ENCODE measurements around the gene RNASE11. TPM values are rescaled to one million over a fixed set of nuclear protein-coding genes. Genes with fewer than 3 reads are reported as not detected.

RNASE11 gene
- total RNA-seq, 4 donors from 2014 or later = not detected

DNA sequence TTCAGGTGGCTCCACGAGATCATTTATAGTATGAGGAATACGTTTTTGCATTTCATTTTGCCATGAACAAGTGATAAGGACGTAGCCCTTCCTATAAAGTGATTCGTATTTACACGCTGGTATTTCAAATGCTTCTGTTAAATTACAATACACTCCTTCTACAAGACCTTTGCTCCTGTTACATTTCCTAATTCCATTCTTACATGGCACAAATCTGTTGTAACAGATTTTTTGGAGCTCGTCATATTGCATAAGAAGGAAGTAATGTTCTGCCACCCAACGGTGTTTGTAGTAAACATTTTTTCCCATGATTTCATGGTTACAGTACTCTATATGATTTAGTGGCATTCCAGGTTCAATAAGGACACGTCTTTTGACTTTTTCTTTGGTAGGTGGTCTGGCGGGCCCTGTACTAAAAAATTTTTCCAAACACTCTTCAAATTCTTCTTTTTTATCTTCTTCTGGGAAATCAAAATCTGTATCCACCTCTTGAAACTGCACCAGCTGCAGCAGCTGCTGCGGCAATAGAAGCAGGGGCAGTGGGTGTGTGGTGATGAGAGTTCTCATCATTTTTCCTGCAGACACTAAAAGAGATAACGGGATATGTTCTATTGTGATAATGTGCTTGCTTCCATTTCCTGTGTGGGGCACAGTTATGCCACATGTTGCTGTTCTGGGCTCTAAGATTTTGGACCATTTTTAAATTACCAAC is 31.1 kb downstream of the RNASE11 start:
- no peaks in the 10 kb centered on the region for H3K27me3 ChIP-seq
- H3K27ac ChIP-seq = no peak overlapping the region
- H3K4me3 ChIP-seq = no peak overlapping the region
- H3K36me3 ChIP-seq = no peaks in the 10 kb centered on the region
- TF ChIP-seq POLR2A (IDR thresholded peaks at IDR 0.05) (no peak), EP300 (IDR thresholded peaks at IDR 0.05) (no peak)
- TF ChIP-seq, protein P1, sequence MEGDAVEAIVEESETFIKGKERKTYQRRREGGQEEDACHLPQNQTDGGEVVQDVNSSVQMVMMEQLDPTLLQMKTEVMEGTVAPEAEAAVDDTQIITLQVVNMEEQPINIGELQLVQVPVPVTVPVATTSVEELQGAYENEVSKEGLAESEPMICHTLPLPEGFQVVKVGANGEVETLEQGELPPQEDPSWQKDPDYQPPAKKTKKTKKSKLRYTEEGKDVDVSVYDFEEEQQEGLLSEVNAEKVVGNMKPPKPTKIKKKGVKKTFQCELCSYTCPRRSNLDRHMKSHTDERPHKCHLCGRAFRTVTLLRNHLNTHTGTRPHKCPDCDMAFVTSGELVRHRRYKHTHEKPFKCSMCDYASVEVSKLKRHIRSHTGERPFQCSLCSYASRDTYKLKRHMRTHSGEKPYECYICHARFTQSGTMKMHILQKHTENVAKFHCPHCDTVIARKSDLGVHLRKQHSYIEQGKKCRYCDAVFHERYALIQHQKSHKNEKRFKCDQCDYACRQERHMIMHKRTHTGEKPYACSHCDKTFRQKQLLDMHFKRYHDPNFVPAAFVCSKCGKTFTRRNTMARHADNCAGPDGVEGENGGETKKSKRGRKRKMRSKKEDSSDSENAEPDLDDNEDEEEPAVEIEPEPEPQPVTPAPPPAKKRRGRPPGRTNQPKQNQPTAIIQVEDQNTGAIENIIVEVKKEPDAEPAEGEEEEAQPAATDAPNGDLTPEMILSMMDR (IDR thresholded peaks at IDR 0.05) = no peak
- no peak for DNase-seq (ENCODE audit: low spot score in 2 of 2)
- WGBS, 2 donors = 74 to 75% methylated on average over 11 of the region's 11 CpGs
- no peaks in the 10 kb centered on the region for H3K4me1 ChIP-seq
- H3K9me3 ChIP-seq = no peaks in the 10 kb centered on the region

DNA sequence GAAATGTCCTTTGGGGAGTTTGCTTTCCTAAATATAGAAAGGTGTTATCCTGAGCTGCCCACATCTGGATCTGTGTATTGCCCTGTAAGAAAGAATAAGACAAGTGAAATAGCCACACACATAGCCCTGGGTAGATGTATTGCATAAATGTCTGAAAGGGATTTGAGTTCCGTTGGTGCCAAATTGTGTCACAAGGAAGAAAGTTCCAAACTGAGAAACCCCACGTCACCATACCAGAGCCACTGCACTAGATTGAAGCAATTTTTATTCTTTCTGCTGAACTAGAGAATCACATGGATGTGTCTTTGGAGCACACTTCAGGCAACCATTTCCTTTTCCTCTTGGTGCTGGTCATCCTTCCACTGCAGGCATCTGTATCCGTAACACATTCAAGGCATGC is 32.0 kb downstream of the RNASE11 start:
- H3K4me3 ChIP-seq = no peak overlapping the region
- H3K4me1 ChIP-seq = no peaks in the 10 kb centered on the region
- WGBS, 2 donors = 86 to 93% methylated on average over 3 of the region's 3 CpGs
- TF ChIP-seq POLR2A (IDR thresholded peaks at IDR 0.05) = no peak
- TF ChIP-seq, protein P1 (IDR thresholded peaks at IDR 0.05) = no peak
- TF ChIP-seq EP300 (IDR thresholded peaks at IDR 0.05) = no peak
- no peaks in the 10 kb centered on the region for H3K27me3 ChIP-seq
- no peaks in the 10 kb centered on the region for H3K36me3 ChIP-seq
- no peak for DNase-seq (ENCODE audit: low spot score in 2 of 2)
- no peak overlapping the region for H3K27ac ChIP-seq
- no peaks in the 10 kb centered on the region for H3K9me3 ChIP-seq

DNA sequence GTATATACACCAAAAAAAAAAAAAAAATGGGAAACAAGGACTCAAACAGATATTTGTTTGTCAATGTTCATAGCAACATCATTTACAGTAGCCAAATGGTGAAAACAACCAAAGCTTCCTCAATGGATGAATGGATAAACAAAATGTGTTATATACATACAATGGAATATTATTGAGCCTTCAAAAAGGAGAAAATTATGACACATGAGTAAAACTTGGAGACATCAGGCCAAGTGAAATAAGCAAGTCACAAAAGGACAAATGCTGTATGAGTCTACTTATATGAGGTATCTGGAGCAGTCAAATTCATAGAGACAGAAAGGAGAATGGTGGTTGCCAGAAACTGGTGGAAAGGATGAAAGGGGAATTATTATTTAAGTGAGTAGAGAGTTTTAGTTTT is 34.8 kb downstream of the RNASE11 start:
- TF ChIP-seq EP300 (IDR thresholded peaks at IDR 0.05) (no peak), POLR2A (IDR thresholded peaks at IDR 0.05) (no peak)
- TF ChIP-seq, protein P1 (IDR thresholded peaks at IDR 0.05) = no peak
- H3K36me3 ChIP-seq = no peaks in the 10 kb centered on the region
- no peaks in the 10 kb centered on the region for H3K9me3 ChIP-seq
- no peak overlapping the region for H3K27ac ChIP-seq
- H3K4me1 ChIP-seq = no peaks in the 10 kb centered on the region
- no peak overlapping the region for H3K4me3 ChIP-seq
- no peak for DNase-seq (ENCODE audit: low spot score in 2 of 2)
- no peaks in the 10 kb centered on the region for H3K27me3 ChIP-seq

DNA sequence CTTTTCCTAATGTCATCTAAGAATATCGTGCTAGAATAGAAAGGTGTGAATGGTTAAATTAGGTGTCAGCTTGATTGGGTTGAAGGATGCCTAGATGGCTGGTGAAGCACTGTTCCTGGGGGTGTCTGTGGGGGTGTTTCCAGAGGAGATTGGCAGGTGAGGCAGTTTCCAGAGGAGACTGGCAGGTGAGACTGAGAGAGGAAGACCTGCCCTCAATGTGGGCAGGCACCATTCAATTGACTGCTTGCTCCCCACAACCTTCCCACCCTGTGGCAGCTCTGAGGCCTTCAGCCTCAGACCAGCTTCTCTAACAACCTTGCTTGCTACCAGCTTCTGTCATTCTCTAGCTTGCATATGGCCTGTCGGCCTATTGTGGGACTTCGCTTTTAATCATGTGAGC is 36.2 kb downstream of the RNASE11 start:
- H3K27me3 ChIP-seq = no peaks in the 10 kb centered on the region
- no peaks in the 10 kb centered on the region for H3K4me1 ChIP-seq
- WGBS, 2 donors = 91 to 94% methylated on average over 3 of the region's 3 CpGs
- H3K27ac ChIP-seq = no peak overlapping the region
- H3K4me3 ChIP-seq = no peak overlapping the region
- no peaks in the 10 kb centered on the region for H3K9me3 ChIP-seq
- DNase-seq (ENCODE audit: low spot score in 2 of 2) = no peak
- no peaks in the 10 kb centered on the region for H3K36me3 ChIP-seq
- TF ChIP-seq, protein P1 (IDR thresholded peaks at IDR 0.05) = no peak
- TF ChIP-seq POLR2A (IDR thresholded peaks at IDR 0.05) (no peak), EP300 (IDR thresholded peaks at IDR 0.05) (no peak)

DNA sequence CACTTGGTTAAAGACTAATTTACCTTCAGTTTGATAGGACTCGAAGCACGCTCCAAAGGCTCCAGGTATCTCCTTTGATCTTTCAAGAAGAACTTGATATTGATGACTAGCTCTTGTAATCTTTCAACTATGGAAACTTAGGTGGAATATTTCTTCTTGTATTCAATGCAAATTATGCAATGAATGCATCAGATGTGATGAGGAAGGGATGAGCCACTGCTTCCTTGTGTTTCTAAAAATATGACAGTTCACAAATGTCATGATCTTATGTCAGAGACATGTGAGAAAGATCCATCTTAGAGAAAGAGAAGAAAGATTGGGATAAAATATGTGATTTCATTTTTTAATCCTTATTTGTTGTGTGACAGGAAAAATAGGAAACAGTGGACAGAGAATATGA is 36.9 kb downstream of the RNASE11 start:
- no peak overlapping the region for H3K4me3 ChIP-seq
- no peak for DNase-seq (ENCODE audit: low spot score in 2 of 2)
- no peak for TF ChIP-seq EP300 (IDR thresholded peaks at IDR 0.05)
- no peak for TF ChIP-seq POLR2A (IDR thresholded peaks at IDR 0.05)
- TF ChIP-seq, protein P1 (IDR thresholded peaks at IDR 0.05) = no peak
- no peaks in the 10 kb centered on the region for H3K27me3 ChIP-seq
- no peaks in the 10 kb centered on the region for H3K36me3 ChIP-seq
- H3K9me3 ChIP-seq = no peaks in the 10 kb centered on the region
- H3K4me1 ChIP-seq = no peaks in the 10 kb centered on the region
- 94 to 98% methylated on average over 2 of the region's 2 CpGs for WGBS, 2 donors
- no peak overlapping the region for H3K27ac ChIP-seq

Data from tibial nerve (tissue), 4 donors.